Measurements from ENCODE around the gene KLHL29.

Gene KLHL29

DNA sequence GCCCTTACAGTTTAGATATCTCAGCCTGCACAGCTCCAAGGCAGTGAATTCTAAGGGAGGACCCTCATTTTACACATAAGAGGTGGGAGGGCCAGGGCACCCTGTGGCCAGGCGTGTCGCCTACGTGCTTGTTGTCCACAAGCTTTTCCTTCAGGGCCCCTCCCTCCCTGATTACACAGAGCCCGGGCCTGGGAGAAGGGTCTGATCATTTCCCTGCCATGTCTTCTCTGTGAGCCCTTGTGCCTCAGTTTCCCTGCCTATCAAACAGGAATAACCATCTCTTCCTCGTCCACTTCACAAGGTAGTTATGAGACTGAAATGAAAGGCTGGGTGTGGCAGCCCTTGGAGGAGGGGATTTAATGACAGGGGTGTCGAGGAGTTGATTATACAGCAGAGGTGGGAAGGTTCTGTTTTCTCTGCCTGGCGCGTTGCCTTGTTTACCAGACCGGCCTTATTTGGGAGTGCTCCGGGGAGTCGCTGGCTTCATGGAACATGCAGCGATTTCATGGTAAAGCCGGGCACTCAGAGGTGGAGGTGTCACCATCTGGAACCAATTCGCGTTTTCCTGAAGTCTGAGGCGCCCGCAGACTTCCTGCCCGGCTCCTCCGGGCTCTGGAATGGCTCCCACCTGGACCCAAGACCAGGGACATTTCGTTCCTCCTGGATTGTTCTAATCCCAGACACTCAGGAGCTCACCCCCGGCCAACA is 208.9 kb downstream of the KLHL29 start:
- no peak for DNase-seq (ENCODE audit: low read depth)

- no peak for DNase-seq (ENCODE audit: low read depth)
These were observed 209.5 kb downstream of the KLHL29 start for GRCh38 chr2:23594460-23594825.

GRCh38 chr2:23595021-23595420 is 210.0 kb downstream of the KLHL29 start:
- no peak for DNase-seq (ENCODE audit: low read depth)

GRCh38 chr2:23595601-23596251 is 210.7 kb downstream of the KLHL29 start:
- DNase-seq (ENCODE audit: low read depth): no peak

DNA sequence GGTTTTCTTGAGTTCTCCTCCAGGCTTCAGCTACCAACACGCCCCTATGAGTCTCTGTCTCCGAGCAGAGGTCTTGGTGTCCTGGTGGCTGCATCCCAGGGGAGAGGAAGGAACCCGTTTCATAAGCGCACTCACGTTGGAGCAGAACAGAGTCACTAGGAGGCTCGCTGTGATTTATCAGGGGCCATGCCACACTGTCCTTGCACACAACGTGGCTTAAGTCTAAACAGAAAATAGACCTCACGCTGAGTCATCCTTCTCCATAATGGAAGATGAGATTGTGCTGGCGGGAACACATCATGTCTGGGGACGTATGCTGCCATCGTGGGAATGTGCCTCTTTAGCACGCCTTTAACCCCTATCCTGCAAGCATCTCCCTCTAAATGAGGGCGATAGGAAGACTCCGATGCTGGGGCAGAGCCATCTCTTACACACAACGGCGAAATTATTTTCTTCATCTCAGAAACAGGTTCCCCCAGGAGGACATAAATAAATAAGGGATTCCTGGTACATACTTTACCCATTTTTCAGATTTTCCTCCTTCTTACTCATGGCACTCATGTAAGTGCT is 211.4 kb downstream of the KLHL29 start:
- DNase-seq (ENCODE audit: low read depth): no peak

DNA sequence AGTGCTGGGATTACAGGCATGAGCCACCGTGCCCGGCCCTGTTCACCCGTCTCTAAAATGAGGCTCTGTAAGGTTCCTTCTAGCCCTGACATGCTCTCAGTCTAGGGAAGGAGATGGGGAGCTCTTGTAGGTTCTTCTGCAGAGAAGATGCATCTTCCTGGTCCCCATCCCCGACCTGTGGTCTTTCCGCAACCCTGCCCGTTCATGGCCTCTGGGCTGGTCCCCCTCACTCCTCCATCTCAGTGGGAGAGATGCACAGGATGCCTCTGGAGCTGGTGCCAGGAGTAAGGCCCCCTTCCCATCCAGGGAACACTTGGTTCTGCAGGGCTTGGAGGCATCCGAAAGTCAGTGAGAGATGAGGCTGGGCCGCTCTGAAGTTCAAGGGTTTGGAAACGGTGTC is 212.7 kb downstream of the KLHL29 start:
- DNase-seq (ENCODE audit: low read depth): no peak

- DNase-seq (ENCODE audit: low read depth): no peak
These were observed 214.0 kb downstream of the KLHL29 start for GRCh38 chr2:23599006-23599405.

- DNase-seq (ENCODE audit: low read depth): no peak
These were observed 214.7 kb downstream of the KLHL29 start for GRCh38 chr2:23599667-23600066.

DNA sequence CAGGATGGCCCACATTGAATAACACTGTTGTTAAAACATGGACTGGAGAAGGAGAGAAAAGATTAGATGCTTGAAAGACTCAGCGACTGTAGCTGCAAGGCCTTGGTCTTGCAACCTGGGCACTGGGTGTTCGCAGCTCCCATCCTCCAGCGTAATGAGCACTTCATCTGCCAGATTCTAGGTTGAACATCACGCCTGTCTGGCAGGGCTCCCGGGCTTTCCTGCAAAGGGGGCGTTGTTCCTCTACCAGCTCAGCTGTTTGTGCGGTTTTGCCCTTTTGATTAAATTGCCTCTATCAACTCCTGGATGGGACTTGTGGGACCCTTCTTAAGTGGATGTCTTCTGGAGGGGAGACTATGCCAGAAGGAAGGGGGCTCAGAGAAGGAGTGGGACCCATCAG is 215.4 kb downstream of the KLHL29 start:
- no peak for DNase-seq (ENCODE audit: low read depth)

- no peak for DNase-seq (ENCODE audit: low read depth)
These were observed 216.5 kb downstream of the KLHL29 start for GRCh38 chr2:23601301-23601965.

DNA sequence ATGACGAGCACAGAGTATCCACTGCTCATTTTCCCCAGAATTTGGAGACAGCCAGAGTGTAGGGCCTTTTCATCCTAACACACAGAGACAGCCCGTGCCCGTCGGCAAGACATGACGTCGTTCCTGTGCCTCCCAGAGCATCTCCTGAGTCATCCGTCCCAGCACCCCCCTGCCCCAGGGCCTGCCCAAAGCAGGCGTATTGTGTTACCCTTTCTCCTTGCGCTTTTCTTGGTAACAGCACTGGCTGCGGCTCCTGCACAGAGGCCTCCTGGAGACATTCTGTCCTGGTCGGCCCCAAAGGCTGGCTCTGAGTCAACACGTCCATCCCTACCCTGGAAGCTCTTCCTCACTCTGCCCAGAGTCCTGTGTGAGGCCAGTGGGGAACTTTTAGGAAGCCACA is 217.1 kb downstream of the KLHL29 start:
- DNase-seq (ENCODE audit: low read depth): no peak

DNA sequence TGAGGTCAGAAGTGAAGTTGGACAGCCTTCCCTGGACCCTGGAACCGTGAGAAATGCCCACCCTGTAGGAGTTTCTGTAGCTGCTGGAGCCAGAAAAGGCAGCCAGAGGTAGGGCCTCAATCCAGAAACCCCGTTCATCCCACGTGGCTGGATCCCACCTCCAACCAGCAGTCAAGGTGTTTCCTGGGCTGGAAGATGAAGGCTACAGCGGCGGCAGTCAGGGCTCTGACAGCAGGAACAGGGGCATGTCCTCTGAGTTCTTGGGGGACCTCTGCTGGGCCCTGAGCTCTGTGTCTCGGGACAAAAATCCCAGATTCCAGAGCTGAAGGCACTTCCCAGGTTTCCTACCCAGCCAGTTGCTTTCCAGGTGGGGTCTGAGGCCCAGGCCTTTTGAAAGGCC is 218.2 kb downstream of the KLHL29 start:
- no peak for DNase-seq (ENCODE audit: low read depth)

DNA sequence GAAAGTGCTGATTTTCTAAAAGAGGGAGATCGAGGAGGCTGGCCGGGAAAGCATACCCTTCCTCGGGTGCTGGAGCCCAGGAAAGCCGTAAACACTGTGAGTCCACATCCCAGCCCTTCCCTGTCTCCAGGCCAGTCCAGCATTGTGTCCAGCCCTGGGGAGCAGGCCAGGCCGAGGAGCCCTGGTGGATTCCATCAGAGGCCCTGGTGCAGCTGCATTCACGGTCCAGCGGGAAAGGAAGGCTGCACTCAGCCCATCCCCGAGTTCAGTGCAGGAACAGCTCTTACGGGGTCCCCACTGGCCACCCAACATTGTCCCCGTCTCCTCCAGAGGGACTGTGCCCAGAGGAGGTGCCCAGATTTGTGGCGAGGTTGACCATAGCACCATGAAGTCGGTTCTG is 218.6 kb downstream of the KLHL29 start:
- no peak for DNase-seq (ENCODE audit: low read depth)

DNA sequence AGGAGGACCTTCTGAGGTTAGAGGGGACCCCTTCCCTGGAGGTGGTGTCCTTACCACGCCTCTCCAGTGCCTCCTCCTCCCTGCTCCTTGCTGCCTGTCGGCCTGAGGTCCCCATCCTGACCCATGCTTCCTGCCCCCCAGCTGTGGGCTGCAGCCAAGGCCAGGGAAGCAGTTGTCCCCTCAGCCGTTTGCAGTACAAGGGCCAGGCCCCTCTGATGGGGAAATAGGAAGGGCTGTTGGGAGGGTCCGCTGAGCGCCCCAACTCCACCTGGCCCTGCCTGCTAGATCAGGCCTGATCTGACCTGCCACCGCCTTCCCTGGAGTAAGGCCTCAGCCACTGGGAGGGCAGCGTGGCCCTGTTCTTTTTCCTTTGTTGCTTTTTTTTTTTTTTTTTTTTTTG is 219.8 kb downstream of the KLHL29 start:
- no peak for DNase-seq (ENCODE audit: low read depth)

GRCh38 chr2:23605236-23605635 is 220.3 kb downstream of the KLHL29 start:
- no peak for DNase-seq (ENCODE audit: low read depth)

- DNase-seq (ENCODE audit: low read depth): no peak
These were observed 221.2 kb downstream of the KLHL29 start for GRCh38 chr2:23606196-23606595.

- DNase-seq (ENCODE audit: low read depth): no peak
These were observed 222.0 kb downstream of the KLHL29 start for GRCh38 chr2:23606968-23607367.

DNA sequence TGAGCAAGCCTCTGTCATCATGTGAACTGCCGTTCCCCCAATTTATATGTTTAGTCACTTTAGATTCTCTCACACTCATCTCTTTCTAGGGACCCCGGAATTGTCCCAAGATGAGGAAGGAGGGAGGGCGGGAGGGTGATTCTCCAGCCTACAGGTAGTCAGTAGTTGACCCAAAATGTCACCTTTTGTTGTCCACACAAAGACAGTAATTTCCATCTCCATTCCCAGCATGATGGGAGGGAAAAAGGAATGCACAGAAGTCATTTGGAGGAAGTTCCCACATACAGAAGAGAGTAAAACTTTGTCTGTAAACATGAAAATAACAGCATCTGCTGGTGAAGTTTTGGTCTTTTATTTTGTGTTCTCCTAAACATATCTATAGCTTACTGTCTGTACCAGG is 222.9 kb downstream of the KLHL29 start:
- no peak for DNase-seq (ENCODE audit: low read depth)

- no peak for DNase-seq (ENCODE audit: low read depth)
These were observed 224.3 kb downstream of the KLHL29 start for GRCh38 chr2:23609254-23609653.

DNA sequence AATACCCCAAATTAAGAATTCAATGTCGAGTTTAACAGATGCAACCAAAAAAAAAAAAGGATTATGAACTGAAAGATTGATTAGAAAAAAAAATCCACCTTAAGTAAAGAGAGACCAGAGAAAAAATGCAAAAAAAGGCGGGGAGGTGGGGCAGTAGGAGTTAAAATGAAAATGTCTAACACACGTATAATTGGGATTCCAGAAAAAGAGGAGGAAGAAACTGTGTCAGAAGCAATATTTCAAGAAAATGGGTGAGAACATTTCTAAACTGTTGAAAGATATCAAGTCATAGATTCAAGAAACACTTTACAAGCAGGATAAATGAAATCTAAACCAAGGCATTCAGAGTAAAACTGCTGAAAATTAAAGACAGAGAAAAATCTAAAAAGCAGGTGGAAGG is 226.9 kb downstream of the KLHL29 start:
- no peak for DNase-seq (ENCODE audit: low read depth)

DNA sequence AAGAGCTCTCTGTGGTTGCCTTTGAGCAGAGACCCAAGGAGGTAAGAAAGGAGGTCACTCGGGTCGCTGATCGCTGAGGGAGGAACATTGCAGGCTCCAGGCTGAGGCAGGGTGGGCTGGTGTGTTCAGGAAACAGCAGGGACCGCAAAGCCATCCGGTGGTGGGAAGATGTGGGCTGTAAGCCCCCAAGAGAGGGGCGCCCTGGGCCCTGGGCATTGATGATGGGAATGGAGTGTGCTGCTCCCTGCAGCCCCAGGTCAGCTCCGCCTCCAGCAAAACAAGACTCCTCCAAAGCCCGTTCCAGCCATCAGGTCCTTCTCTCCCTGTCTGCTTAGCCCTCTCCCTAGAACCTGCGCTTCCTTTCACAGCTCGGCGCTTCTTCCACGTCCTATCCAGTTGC is 229.7 kb downstream of the KLHL29 start:
- no peak for DNase-seq (ENCODE audit: low read depth)

- no peak for DNase-seq (ENCODE audit: low read depth)
These were observed 230.4 kb downstream of the KLHL29 start for GRCh38 chr2:23615216-23616020.
